Activated CD4-positive, alpha-beta T cell treated with anti-CD3 and anti-CD28 coated beads, Interleukin-2, amount 50 U/mL, for 24 hours (primary cell): Measurements from ENCODE around the gene TMCC1.
"Not testable (repeated sequence)": the region's sequence is repeated elsewhere in the genome, so short reads cannot be mapped to it uniquely, and the experiment has no call there.

Source experiments
- DNase-seq, 2 donors: peaks; one replicate each; pipeline ENCODE4 v3.0.0-alpha.2; 2020; ENCODE audit warnings: low read depth in 1 of 2, low spot score in 1 of 2

The TMCC1 gene

DNA sequence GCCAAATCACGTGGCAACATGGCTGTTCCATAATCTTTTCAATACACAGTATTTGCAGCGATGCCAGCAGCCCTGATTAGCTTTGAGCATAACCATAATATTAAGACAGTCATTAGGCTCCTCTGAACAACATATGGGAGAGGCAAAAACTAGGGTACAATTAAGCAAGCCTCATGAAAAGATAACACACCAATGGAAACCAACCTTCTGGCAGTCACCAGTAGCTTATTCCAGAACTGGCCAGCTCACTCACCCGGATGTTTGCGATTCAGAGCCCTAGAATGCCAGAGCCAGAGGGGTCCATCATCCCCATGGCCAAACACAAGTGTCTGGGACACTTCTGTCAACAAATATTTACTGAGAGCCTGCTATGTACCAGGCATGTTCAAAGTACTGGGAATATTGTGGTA, 238.2 kb downstream of the TMCC1 start:
- no peak for DNase-seq

DNA sequence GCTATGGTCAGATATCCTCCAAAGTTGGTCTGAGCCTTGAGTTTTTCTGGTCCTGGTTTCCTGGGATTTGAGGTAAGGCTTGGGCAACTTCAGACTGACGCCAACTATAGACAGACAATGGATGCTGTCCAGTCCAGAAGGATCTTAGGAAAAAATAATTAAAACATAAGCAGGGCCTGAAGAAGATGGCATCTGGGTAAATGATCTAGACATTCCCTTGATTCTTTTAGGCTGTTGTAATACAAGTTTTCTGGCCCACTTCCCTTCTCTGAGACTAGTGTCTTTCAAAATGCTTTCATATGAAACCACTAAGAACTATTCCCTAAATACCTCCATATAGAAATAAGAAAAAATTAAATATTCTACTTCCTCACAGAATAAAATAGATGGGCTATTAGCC, 239.4 kb downstream of the TMCC1 start:
- DNase-seq = no peak

DNA sequence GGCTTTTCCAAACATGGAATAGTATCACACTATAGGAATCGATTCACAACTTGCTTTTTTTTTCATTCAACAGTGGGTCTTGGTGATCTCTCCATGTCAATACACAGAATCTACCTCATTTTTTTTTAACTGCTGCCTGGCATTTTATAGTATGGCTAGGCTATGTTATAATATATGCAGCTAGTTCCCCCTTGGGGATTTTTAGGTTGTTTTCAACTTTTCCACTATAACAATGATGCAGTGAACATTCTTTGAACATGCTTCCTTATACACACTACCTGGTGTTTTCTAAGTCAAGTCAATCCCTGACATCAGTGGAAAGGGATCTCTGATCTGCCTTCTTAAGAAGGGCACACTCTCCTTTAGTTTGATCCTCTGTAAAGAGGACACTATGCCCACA, 240.5 kb downstream of the TMCC1 start:
- DNase-seq = no peak

DNA sequence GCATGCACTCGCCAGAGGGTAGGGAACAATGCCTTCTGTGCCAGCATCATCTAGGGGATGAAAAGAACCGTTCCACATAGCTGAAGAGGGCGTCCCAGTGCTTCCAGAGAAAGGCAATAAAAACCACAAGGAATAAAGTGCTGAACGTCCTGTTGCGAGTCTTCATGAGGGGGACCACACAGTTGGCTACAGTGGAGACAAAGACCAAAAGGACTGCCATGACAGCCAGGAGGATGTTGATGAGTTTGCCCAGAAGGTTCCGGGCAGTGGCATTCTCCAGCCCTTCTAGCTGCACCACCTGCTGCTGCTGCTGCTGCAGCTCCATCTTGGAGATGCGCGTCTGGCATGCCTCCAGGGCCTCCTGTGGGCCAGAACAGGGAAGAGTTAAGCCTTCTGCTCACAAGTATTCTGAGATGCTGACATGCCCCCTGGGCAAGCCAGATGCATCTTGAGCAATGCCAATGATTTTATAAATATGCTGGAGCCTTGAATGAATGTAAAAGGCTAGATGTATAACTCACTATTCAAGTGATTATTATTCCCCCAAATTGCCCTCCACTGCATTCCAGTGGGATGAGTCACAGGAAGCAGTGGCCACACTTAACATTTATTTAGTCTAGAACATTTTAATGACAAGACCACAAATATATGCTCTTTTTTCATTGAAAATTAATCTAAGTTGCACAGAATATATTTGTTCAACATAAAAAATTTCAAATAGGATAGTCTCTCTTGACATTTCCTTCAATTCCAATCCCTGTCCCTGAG, 241.9 kb downstream of the TMCC1 start:
- DNase-seq = no peak

DNA sequence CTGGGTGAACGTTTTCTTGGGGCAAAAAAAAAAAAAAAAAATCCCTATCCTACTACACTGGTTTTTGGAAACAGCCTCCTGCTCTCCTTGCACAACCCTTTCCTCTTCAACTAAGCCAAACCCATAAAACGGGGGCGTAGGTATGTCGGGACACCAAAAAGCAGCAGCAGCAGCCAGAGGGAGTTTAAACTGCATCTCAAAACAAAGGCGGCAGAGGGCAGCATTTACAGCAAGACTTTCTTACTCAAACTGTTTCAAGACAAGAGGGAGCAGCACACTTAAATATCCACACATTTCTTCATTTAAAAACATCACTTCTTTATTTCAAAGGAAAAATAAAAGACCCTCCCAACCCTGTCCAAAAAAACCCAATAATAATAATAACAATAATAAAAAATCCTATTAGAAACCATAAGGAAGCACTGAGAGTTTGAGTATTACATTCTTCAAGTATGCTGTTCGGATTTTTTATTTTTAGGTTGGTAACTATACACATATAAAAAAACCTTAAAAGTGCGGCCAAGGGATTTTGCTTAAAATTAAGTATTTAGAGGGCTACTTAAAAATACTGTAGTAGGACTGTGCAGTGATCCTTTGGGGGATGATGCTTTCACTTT, 243.1 kb downstream of the TMCC1 start:
- DNase-seq = peak; percentile 14 to 34

DNA sequence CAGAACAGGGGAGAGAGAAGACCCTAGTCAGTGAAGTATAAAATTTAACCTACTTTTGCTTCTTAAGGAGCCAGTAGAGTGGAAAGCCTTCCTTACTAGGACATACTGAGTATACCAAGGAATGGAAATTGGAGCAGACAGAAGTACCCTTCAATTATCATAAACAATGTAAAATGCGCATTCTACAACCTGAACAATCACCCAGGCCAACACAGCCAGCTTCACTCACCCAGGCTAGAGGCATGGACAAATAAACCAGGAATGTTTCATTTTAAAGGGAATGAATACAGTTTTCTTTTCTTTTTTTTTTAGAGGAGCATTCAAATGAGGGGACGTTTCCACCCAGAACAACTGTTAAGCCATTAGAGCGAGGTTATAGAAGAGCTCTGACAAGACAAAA, 245.1 kb downstream of the TMCC1 start:
- DNase-seq = no peak

DNA sequence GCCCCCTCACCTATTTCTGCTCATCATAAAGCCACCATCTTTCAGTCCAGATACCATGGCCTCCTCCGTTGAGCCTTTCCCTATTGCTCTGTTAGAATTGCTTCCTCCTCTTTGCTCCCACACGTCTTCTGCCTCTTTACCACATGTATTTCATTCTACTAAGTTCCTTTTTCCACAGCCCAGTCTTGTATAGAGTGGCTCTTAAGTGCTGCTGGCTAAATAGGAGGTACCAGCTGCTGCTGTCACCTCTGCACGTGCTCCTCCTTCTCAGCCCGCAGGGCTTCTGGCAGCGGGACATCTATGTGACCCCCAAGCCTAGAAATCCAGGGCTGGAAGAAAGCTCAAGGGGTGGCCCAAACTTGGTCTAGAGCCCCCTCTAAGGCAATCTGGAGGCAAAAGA, 248.2 kb downstream of the TMCC1 start:
- no peak for DNase-seq

DNA sequence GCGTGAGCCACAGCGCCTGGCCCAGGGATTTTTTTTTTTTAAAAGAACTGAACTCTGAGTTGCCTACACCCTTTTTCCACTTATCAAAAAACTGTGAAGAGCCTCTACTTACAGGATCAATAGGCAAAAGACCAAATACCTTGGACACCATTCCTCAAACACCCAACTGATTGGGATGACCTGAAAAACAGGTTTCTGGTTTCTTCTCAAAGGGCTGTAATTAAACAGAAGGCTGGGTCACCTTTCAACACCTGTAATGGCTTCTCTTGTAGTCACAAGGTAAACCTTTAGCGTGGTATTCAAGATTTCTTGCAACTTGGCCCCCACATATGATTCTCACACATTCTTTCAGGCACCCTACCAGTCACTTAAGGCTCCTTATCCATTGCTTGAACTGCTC, 248.7 kb downstream of the TMCC1 start:
- no peak for DNase-seq

DNA sequence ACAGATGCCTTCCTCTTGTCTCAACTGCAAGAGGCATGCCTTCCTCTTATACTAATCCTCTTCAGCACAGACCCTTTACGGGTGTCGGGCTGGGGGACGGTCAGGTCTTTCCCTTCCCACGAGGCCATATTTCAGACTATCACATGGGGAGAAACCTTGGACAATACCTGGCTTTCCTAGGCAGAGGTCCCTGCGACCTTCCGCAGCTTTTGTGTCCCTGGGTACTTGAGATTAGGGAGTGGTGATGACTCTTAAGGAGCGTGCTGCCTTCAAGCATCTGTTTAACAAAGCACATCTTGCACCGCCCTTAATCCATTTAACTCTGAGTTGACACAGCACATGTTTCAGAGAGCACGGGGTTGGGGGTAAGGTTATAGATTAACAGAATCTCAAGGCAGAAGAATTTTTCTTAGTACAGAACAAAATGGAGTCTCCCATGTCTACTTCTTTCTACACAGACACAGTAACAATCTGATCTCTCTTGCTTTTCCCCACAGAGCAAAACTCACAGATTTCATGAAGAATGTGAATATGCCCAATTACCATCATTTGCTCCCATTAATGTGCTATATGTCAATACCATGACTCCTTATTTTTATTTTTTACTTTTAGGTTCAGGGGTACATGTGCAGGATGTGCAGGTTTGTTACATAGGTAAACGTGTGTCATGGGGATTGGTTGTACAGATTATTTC, 251.8 kb downstream of the TMCC1 start:
- not testable (repeated sequence) for DNase-seq

DNA sequence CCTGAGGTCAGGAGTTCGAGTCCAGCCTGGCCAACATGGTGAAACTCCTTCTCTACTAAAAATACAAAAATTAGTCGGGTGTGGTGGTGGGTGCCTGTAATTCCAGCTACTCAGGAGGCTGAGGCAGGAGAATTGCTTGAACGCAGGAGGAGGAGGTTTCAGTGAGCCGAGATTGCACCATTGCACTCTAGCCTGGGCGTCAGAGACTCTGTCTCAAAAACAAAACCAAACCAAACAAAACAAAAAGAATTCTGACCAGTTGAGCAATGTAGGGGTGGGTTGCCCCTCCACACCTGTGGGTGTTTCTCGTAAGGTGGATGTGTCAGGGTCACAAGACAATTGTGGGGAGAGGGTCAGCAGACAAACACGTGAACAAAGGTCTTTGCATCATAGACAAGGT, 252.5 kb downstream of the TMCC1 start:
- not testable (repeated sequence) for DNase-seq

DNA sequence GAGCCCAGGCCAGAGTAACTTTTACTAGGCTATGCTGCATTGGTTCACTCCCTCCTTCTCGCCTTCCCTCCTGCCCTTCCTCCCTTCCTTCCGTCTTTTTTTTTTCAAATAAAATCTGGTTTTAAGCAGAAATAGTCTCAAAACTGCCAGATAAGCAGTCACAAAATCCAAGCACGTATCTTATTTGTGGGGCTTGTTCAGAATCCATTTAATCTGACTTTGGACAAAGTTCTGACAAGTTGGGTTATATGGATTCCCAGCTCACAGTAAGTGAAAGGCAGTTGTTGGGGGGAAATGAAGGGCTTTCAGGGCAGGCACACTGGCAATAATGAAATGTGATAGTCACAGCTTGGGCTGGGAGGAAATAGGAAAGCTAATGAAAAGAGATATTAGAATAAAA, 255.0 kb downstream of the TMCC1 start:
- no peak for DNase-seq

DNA sequence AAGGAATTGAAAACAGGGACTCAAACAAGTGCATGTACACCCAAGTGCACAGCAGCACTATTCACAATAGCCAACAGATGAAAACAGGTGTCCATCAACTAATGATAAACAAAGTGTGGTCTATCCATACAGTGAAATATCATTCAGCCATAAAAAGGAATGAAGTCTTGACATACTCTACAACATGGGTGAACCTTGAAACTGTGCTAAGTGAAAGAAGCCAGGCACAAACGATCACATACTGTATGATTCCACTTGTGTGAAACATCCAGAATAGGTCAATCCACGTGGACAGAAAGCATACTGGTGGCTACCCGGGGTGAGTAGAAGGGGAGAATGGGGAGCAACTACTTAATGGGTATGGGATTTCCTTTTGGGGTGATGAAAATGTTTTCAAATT, 257.4 kb downstream of the TMCC1 start:
- no peak for DNase-seq

DNA sequence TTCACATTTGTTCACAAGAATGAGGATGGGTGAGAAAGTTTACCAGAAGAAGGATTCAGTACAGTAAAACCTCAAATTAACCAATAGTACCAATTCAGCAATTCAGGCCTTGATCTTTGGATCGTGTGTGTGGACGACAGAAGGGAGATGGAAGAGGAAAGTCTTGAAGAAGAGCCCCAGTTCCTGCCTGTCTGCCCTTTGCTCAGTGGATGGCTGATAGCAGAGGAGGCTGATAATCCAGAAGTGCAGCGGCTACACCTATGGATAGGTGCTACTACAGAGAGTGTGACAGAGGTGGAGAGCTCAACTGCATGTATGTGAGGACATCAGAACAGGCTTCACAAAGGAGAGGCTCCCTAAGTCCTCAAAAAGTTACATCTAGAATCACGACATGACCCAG, 257.9 kb downstream of the TMCC1 start:
- no peak for DNase-seq

DNA sequence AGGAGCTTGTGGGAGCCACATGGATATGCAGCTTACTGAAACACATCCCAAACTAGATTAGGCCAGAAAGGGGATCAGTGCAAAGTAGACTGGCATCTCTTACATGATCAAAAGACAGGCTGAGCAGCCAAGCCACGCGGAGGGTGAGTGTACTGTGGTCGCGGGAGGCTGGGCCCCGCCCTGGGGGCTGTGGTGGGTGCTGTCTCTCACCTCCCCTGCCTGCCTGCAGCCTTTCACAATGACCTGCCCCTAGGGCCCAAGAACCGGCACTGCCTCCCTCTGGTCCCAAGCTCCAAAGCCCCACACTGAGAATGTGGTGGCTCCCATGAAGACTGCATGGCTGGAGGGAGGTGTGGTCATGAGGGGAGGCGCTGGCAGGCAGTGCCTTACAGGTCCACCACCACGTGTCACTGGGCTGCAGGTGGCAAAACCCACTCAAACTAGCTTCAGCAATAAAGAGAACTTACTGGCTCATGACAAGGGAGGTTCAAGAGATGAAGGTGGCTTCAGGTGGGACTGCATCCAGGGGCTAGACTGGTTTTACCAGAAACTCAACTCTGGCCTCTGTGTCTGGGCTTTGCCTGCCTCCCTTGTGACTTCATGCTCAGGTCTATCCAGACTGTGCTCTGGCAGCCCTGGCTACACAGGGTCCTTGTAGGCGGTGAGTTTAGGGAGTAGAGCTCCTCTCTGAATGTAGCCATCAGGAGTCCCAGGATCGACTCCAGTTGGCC, 259.6 kb downstream of the TMCC1 start:
- no peak for DNase-seq

DNA sequence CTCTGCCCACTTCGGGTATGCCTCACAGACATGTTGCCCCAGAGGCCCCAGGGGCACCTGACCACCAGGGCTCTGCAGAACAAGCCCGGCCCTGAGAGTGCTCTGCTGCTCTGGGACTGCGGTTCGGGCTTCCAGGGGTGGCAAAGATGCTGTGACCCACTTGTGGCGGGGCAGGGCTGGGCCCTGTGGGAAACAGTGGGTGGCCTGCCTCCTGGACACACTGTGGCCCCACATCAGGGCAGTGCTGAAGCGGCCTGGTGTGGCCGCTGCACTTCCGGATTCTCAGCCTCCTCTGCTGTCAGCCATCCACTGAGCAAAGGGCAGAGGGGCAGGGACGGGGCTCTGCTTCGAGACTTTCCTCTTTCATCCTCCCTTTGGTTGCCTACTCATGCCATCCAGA, 260.5 kb downstream of the TMCC1 start:
- DNase-seq = no peak

DNA sequence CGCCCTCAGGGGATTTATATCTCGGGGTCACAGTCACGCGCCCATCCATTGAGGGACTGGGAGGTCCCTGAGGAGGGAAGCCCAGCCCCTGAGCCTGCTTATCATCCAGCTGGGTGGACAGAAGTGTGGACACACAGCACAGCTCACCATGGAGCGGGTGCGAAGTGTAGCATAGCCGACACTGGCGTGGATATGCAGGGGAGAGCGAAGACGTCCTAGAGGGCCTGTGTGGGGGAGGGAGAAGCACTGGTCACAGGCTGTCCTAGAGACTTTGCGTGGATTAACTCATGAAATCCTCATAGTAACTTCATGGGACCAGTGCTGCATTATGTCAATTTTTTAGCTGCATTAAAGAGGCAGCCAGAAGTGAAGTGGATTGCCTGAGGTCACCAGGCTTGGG, 261.0 kb downstream of the TMCC1 start:
- no peak for DNase-seq

DNA sequence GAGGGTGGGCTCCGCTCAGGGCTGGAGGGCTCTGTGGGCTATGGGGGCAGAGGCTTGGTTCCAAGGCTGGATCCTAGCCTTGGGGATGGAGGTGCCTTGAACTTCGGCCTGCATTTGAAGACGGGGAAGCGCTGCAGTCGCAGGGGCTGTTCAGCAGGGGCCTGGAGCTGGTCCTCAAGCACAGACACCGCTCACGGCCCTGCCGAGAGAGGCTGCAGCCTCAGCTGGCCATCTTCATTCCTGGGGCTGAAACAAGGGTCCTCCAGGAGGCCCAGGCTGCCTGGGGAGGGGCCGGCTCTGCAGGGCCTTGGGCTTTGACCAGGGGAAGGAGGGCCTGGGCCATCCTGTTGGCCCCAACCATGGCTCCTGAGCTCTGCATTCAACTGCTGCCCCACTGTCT, 261.5 kb downstream of the TMCC1 start:
- no peak for DNase-seq

DNA sequence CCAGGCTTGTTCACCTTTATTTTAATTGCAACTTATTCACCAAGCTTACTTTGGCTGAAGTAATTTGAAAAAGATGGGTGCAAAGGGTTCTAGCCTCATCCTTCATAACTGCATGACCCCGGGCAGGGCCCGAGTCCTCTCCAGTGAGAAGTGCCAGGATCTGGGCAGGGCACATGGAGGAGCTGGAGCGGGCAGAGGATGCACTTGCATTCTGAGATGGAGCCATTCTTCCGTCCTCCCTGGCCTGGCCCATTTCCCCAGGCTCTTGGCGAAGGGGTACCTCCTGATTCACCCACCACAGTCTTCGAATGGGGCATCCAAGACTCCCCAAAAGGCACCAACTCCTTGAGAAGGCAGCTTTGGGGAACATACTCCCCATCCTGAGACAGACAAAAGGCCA, 264.5 kb downstream of the TMCC1 start:
- DNase-seq = no peak

DNA sequence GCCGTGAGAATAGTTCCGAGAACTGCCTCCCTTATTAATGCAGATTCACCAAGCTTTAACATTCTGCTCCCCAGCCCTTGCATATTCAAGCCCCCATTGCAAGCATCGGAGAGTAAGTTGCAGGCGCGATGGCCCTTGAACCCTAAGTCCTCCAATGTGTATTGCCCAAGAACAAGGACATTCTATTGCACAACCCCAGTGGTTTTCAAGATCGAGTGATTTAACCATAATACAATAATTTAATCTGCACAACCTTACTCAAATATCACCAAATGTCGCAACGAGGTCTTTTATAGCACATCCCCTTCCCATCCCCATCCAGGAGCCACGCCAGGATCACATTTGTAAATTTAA, 265.4 kb downstream of the TMCC1 start:
- DNase-seq = no peak

DNA sequence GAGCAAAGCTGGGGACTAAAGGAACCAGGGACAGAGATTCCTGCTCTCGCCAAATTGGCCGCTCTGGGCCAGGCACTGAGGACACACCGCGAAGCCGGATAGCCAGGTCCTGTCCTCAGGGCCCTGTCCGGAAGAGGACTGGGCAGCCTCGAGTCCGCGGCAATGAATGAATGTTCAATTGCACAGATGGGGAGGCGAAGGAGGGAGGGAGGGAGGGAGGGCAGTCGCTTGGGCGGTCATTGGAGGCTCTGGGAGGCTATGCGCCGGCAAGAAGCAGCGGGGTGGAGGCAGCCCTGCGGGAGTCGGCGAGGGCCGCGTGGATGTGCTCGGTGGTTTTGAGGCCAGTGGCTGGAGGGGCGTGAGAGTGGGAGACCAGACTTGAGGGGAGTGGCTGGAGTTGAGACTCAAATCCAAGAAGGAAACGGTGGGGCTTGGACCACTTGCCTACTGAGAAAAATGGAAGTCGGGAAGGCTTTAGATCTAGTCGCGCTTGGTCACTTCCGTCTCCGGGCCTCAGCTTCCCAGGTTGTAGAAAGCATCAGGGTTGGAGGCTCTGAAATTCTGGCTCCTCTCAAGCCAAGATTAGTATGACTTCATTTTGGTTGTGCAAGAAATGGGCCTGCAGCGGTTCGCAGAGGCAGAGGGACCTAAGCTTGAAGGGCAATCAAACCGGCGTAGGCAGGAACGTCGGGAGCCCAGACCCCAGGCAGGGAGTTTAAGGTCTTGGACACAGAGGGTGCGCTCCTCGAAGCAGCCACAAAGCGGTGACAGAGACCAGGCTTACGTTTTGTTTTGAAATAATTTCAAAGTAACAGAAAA, 266.0 kb downstream of the TMCC1 start:
- peak in 1 of 2 donors; percentile 48 for DNase-seq

DNA sequence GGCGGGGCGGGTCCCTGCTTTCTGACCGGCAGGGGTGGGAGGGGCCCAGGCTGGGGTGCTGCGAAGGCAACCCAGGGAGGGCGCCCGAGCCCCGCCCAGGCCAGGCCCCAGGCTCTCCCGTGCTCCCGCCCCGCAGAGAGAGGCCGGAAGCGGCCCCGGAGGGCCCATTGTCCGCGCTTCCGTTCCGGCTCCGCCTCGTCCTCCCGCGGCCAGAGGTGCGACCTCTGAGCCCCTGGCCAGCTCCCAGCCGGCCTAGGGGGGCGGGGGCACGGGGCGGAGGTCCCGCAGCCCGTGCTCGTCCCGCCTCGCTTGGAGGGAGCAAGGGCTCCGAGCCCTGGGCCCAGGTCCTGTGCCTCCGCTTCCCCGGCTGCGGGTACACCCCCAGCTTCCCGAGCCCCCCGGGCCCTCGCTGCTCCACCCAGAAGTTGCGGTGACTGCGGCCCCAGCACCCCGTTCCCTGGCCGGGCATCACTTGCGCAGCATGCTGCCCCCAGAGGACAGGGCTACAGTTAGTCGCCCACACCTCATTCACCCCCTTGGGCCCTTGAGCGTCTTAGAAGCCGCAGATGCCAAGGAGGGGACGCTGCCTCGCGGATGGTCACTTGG, 266.7 kb downstream of the TMCC1 start:
- DNase-seq = peak; percentile 35 to 52
